Colonic mucosa (tissue), 4 donors: Measurements from ENCODE around the gene NCOA6. TPM values are rescaled to one million over a fixed set of nuclear protein-coding genes. Genes with fewer than 3 reads are reported as not detected.

Experiments
- DNase-seq: peaks from one replicate; pipeline ENCODE4 v3.0.0-alpha.2; 2020
- H3K27ac ChIP-seq: fragments of 200-600 bp; one replicate; pipeline ENCODE4 v1.8.0; 2021
- H3K27me3 ChIP-seq: fragments of 200-600 bp; one replicate; pipeline ENCODE4 v1.8.0; 2021
- H3K36me3 ChIP-seq: fragments of 200-600 bp; one replicate; pipeline ENCODE4 v1.8.0; 2021
- H3K4me1 ChIP-seq: fragments of 200-600 bp; one replicate; pipeline ENCODE4 v1.8.0; 2021; ENCODE audit warnings: mild to moderate bottlenecking
- H3K4me3 ChIP-seq: fragments of 200-600 bp; one replicate; pipeline ENCODE4 v1.8.0; 2021
- H3K9ac ChIP-seq, 2 donors: one replicate each; pipeline ENCODE4 v1.7.0; 2013; ENCODE audit warnings: control low read depth in 2 of 2, low read depth in 2 of 2, low read length in 2 of 2
- H3K9me3 ChIP-seq: fragments of 200-600 bp; one replicate; pipeline ENCODE4 v1.8.0; 2021
- intact Hi-C: fragments of 100-400 bp; cut with DNase I; formaldehyde crosslinking; loops from one replicate; pipeline ENCODE4 v1.14.1; 2022
- total RNA-seq, 2 donors: library from RNA; stranded (reverse); fragmentation: NEBNext Ultra II Directional in 1 of 2; extraction: Animal tissue kit (Norgen Biotek cat#: 25700) in 1 of 2; gene quantifications; one replicate each; pipeline ENCODE4 v1.2.1, GENCODE V29; 2021
- TF ChIP-seq, protein P1 (sequence below): fragments of 200-600 bp; IDR thresholded peaks from one replicate; pipeline ENCODE4 v1.8.0; 2022; ENCODE audit warnings: antibody characterized with exemption, mild to moderate bottlenecking
- donor health status: healthy.
- donor health status: DM: no; HTN: no; CAD: no.
- donor health status: DM: no; HTN: no; CAD: no.

The NCOA6 gene
- total RNA-seq, 2 donors from 2014 or later, result 28.9 to 40.2 TPM

DNA sequence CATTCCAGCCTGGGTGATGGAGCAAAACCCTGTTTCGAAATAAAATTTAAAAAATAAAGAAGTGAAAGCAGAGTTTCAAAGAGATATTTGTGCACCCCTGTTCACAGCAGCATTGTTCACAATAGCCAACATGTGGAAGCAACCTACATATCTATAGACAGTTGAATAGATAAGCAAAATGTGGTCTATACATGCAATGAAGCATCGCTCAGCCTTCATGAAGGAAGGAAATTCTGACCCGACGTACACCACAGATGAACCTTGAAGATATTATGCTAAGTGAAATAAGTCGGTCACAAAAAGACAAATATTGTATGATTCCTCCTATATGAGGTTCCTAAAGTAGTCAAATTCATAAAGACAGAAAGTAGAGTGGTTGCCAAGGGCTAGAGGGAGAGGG is 6.5 kb upstream of the NCOA6 start:
- H3K27ac ChIP-seq, result no peak overlapping the region
- intact Hi-C loops, result loop anchor here (5.0 kb wide), 1 partner anchor 375 kb away; no protein-coding TSS in a partner anchor
- no peaks in the 10 kb centered on the region for H3K4me1 ChIP-seq
- no peaks in the 10 kb centered on the region for H3K36me3 ChIP-seq
- H3K27me3 ChIP-seq, result no peaks in the 10 kb centered on the region
- no peak for DNase-seq
- H3K9me3 ChIP-seq, result no peaks in the 10 kb centered on the region
- TF ChIP-seq, protein P1, sequence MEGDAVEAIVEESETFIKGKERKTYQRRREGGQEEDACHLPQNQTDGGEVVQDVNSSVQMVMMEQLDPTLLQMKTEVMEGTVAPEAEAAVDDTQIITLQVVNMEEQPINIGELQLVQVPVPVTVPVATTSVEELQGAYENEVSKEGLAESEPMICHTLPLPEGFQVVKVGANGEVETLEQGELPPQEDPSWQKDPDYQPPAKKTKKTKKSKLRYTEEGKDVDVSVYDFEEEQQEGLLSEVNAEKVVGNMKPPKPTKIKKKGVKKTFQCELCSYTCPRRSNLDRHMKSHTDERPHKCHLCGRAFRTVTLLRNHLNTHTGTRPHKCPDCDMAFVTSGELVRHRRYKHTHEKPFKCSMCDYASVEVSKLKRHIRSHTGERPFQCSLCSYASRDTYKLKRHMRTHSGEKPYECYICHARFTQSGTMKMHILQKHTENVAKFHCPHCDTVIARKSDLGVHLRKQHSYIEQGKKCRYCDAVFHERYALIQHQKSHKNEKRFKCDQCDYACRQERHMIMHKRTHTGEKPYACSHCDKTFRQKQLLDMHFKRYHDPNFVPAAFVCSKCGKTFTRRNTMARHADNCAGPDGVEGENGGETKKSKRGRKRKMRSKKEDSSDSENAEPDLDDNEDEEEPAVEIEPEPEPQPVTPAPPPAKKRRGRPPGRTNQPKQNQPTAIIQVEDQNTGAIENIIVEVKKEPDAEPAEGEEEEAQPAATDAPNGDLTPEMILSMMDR, result no peak
- no peak overlapping the region for H3K4me3 ChIP-seq
- H3K9ac ChIP-seq, result no peak overlapping the region

DNA sequence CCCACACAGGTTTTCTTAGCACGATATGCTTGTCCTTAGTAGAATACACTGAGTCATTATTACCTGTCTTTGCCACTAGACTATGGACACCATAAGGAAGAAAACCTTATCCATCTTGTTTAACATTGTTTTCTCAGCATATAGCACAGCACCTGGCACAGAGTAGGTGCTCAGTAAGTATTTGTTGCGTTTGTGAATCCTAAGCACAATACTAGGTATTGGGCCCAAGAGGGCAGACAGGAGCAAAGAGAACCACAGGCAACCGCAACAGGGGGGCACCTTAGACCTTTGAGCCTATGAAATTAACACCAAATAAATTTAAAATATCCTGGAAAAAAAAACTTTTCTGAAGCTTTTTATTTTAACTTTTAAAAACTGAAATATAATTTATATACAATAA is 3.7 kb upstream of the NCOA6 start:
- H3K36me3 ChIP-seq, result no peaks in the 10 kb centered on the region
- DNase-seq, result no peak
- no peaks in the 10 kb centered on the region for H3K27me3 ChIP-seq
- intact Hi-C loops, result no loop called here
- no peak overlapping the region for H3K27ac ChIP-seq
- no peak overlapping the region for H3K4me3 ChIP-seq
- TF ChIP-seq, protein P1, result no peak
- no peaks in the 10 kb centered on the region for H3K9me3 ChIP-seq
- no peaks in the 10 kb centered on the region for H3K4me1 ChIP-seq
- H3K9ac ChIP-seq, result no peak overlapping the region

- Histone ChIP-seq H3K4me3 (peak overlapping the region; percentile 81), H3K9ac (peak overlapping the region; percentile 98 to 99), H3K27ac (peak overlapping the region; percentile 89), H3K4me1 (peaks cover 7% of the 10 kb centered on the region), H3K27me3 (no peaks in the 10 kb centered on the region), H3K9me3 (no peaks in the 10 kb centered on the region), H3K36me3 (no peaks in the 10 kb centered on the region)
- DNase-seq, result peak; percentile 56
- intact Hi-C loops, result no loop called here
- TF ChIP-seq, protein P1, result no peak
These were observed 483 bp downstream of the NCOA6 start for GRCh38 chr20:34824806-34825529.

GRCh38 chr20:34824452-34824805 is 1.0 kb downstream of the NCOA6 start:
- Histone ChIP-seq H3K4me3 (peak overlapping the region; percentile 81), H3K9me3 (no peaks in the 10 kb centered on the region), H3K36me3 (no peaks in the 10 kb centered on the region), H3K27me3 (no peaks in the 10 kb centered on the region), H3K9ac (peak overlapping the region; percentile 98 to 99), H3K4me1 (peaks cover 7% of the 10 kb centered on the region), H3K27ac (peak overlapping the region; percentile 89)
- intact Hi-C loops, result no loop called here
- peak; percentile 91 for DNase-seq
- TF ChIP-seq, protein P1, result no peak

GRCh38 chr20:34824026-34824425 is 1.4 kb downstream of the NCOA6 start:
- no peaks in the 10 kb centered on the region for H3K9me3 ChIP-seq
- peak overlapping the region in 1 of 2 donors; percentile 98 for H3K9ac ChIP-seq
- intact Hi-C loops, result no loop called here
- peak overlapping the region; percentile 81 for H3K4me3 ChIP-seq
- DNase-seq, result no peak
- no peaks in the 10 kb centered on the region for H3K36me3 ChIP-seq
- TF ChIP-seq, protein P1, result no peak
- peaks cover 7% of the 10 kb centered on the region for H3K4me1 ChIP-seq
- peak overlapping the region; percentile 89 for H3K27ac ChIP-seq
- no peaks in the 10 kb centered on the region for H3K27me3 ChIP-seq
